H9 (cell line): ENCODE data around the gene PSTPIP1. TPM values are rescaled to one million over a fixed set of nuclear protein-coding genes. Genes with fewer than 3 reads are reported as not detected.

Source experiments
- DNase-seq: peaks from one replicate; pipeline ENCODE4 v3.0.0-alpha.2; 2017
- H2AFZ ChIP-seq: one replicate; pipeline ENCODE4 v1.6.1; 2013; ENCODE audit warnings: mild to moderate bottlenecking, low read length, control low read depth, moderate library complexity
- H2AK5ac ChIP-seq: 2 replicates; pipeline ENCODE4 v1.6.1; 2013; ENCODE audit warnings: low read length, control low read depth, mixed read lengths; ENCODE audit not compliant: insufficient read length
- H2BK120ac ChIP-seq: one replicate; pipeline ENCODE4 v1.6.1; 2013; ENCODE audit warnings: low read depth, mild to moderate bottlenecking, low read length, control low read depth, inconsistent platforms; ENCODE audit not compliant: poor library complexity, severe bottlenecking
- H2BK12ac ChIP-seq: 2 replicates; pipeline ENCODE4 v1.6.1; 2013; ENCODE audit warnings: low read length, control low read depth, mixed read lengths, low read depth; ENCODE audit not compliant: insufficient read length
- H2BK15ac ChIP-seq: 2 replicates; pipeline ENCODE4 v1.6.1; 2013; ENCODE audit warnings: low read depth, low read length, control low read depth
- H2BK20ac ChIP-seq: one replicate; pipeline ENCODE4 v1.6.1; 2013; ENCODE audit warnings: low read depth, mild to moderate bottlenecking, low read length, control low read depth, inconsistent platforms; ENCODE audit not compliant: poor library complexity, severe bottlenecking
- H2BK5ac ChIP-seq: 2 replicates; pipeline ENCODE4 v1.6.1; 2013; ENCODE audit warnings: low read length, control low read depth, mixed read lengths; ENCODE audit not compliant: insufficient read length
- H3K14ac ChIP-seq: 2 replicates; pipeline ENCODE4 v1.6.1; 2013; ENCODE audit warnings: low read length, control low read depth; ENCODE audit not compliant: insufficient read depth
- H3K18ac ChIP-seq: 2 replicates; pipeline ENCODE4 v1.6.1; 2013; ENCODE audit warnings: low read depth, mild to moderate bottlenecking, mixed read lengths, low read length, control low read depth; ENCODE audit not compliant: insufficient read length
- H3K23ac ChIP-seq: 2 replicates; pipeline ENCODE4 v1.6.1; 2013; ENCODE audit warnings: low read length, control low read depth, mixed read lengths, low read depth; ENCODE audit not compliant: insufficient read length
- H3K23me2 ChIP-seq: 2 replicates; pipeline ENCODE4 v1.6.1; 2013; ENCODE audit warnings: low read depth, mild to moderate bottlenecking, mixed read lengths, low read length, control low read depth; ENCODE audit not compliant: insufficient read length, poor library complexity, severe bottlenecking
- H3K27ac ChIP-seq: 2 replicates; pipeline ENCODE4 v1.5.1; 2013; ENCODE audit warnings: low read length, control low read depth, mixed read lengths, low read depth; ENCODE audit not compliant: insufficient read length
- H3K27me3 ChIP-seq: 2 replicates; pipeline ENCODE4 v1.6.1; 2013; ENCODE audit warnings: low read length, control low read depth, inconsistent platforms; ENCODE audit not compliant: insufficient read depth
- H3K4ac ChIP-seq: 2 replicates; pipeline ENCODE4 v1.6.1; 2013; ENCODE audit warnings: low read depth, mild to moderate bottlenecking, control low read depth, inconsistent platforms, low read length, moderate library complexity
- H3K4me1 ChIP-seq: 2 replicates; pipeline ENCODE4 v1.6.1; 2013; ENCODE audit warnings: low read length, control low read depth, inconsistent platforms; ENCODE audit not compliant: insufficient read depth
- H3K4me2 ChIP-seq: 2 replicates; pipeline ENCODE4 v1.6.1; 2013; ENCODE audit warnings: low read length, control low read depth, mixed read lengths; ENCODE audit not compliant: insufficient read length, insufficient read depth
- H3K56ac ChIP-seq: 2 replicates; pipeline ENCODE4 v1.6.1; 2013; ENCODE audit warnings: low read depth, mild to moderate bottlenecking, mixed read lengths, low read length, control low read depth; ENCODE audit not compliant: insufficient read length
- H3K79me1 ChIP-seq: 2 replicates; pipeline ENCODE4 v1.6.1; 2013; ENCODE audit warnings: low read depth, mild to moderate bottlenecking, moderate library complexity, low read length, control low read depth, inconsistent platforms; ENCODE audit not compliant: insufficient read depth, poor library complexity, severe bottlenecking
- H3K79me2 ChIP-seq: 2 replicates; pipeline ENCODE4 v1.6.1; 2013; ENCODE audit warnings: low read length, control low read depth, inconsistent platforms; ENCODE audit not compliant: insufficient read depth
- H3K9ac ChIP-seq: 2 replicates; pipeline ENCODE4 v1.6.1; 2013; ENCODE audit warnings: low read length, control low read depth, mixed read lengths; ENCODE audit not compliant: insufficient read length; ENCODE audit errors: extremely low read depth
- H3K9me3 ChIP-seq: one replicate; pipeline ENCODE4 v1.6.1; 2013; ENCODE audit warnings: low read depth, low read length, inconsistent platforms; ENCODE audit not compliant: control insufficient read depth
- H3T11ph ChIP-seq: one replicate; pipeline ENCODE4 v1.6.1; 2013; ENCODE audit warnings: mild to moderate bottlenecking, low read length, control low read depth, inconsistent platforms
- H4K20me1 ChIP-seq: one replicate; pipeline ENCODE4 v1.6.1; 2013; ENCODE audit not compliant: control insufficient read depth, insufficient read length, insufficient read depth
- H4K5ac ChIP-seq: 2 replicates; pipeline ENCODE4 v1.6.1; 2013; ENCODE audit warnings: low read depth, mild to moderate bottlenecking, mixed read lengths, low read length, control low read depth; ENCODE audit not compliant: insufficient read length
- H4K8ac ChIP-seq: replicated peaks from 2 replicates; pipeline ENCODE4 v1.6.1; 2013; ENCODE audit warnings: low read length, control low read depth, mixed read lengths, low read depth; ENCODE audit not compliant: insufficient read length
- H4K91ac ChIP-seq: 2 replicates; pipeline ENCODE4 v1.6.1; 2013; ENCODE audit warnings: low read depth, mild to moderate bottlenecking, moderate library complexity, mixed read lengths, low read length, control low read depth; ENCODE audit not compliant: insufficient read length
- H3K27ac Mint-ChIP-seq, 3 experiments: 2 replicates in 2 of 3; 3 replicates in 1 of 3; pipeline ENCODE4 v1.8.0; 2020 to 2021; ENCODE audit warnings: mixed read lengths in 3 of 3, mild to moderate bottlenecking in 1 of 3, moderate library complexity in 1 of 3
- H3K27me3 Mint-ChIP-seq: 2 replicates; pipeline ENCODE4 v1.8.0; 2021; ENCODE audit warnings: low read depth, mild to moderate bottlenecking, moderate library complexity, mixed read lengths
- H3K36me3 Mint-ChIP-seq, 3 experiments: 2 replicates in 2 of 3; 3 replicates in 1 of 3; pipeline ENCODE4 v1.8.0; 2020 to 2021; ENCODE audit warnings: low read depth in 3 of 3, mixed read lengths in 3 of 3; ENCODE audit not compliant: insufficient read depth in 1 of 3
- H3K4me1 Mint-ChIP-seq, 2 experiments: 2 replicates each; pipeline ENCODE4 v1.8.0; 2020; ENCODE audit warnings: mixed read lengths in 2 of 2
- H3K4me3 Mint-ChIP-seq, 2 experiments: 2 replicates in 1 of 2; 3 replicates in 1 of 2; pipeline ENCODE4 v1.8.0; 2020 to 2021; ENCODE audit warnings: mild to moderate bottlenecking in 2 of 2, mixed read lengths in 2 of 2, moderate library complexity in 1 of 2
- H3K9me3 Mint-ChIP-seq, 2 experiments: 2 replicates in 1 of 2; 3 replicates in 1 of 2; pipeline ENCODE4 v1.8.0; 2020; ENCODE audit warnings: mild to moderate bottlenecking in 2 of 2, mixed read lengths in 2 of 2, moderate library complexity in 1 of 2
- whole genome bisulfite sequencing: extraction: QIAGEN DNeasy Blood & Tissue Kit; methylation state at CpG from one replicate; pipeline ENCODE4 v1.1.7; 2013; ENCODE audit warnings: missing lambda C conversion rate, low lambda C conversion rate, mixed read lengths; ENCODE audit not compliant: insufficient read length; ENCODE audit errors: extremely low coverage; 5-methylcytosine and 5-hydroxymethylcytosine counted together
- total RNA-seq: library from RNA; stranded (reverse); gene quantifications from 2 replicates; pipeline ENCODE4 v1.2.1, GENCODE V29; 2021
- TF ChIP-seq, protein P1 (sequence below): fragments of 200-600 bp; sonication (generic); conservative IDR thresholded peaks from 3 replicates; pipeline ENCODE4 v1.8.0; 2021; ENCODE audit warnings: antibody characterized with exemption, mild to moderate bottlenecking

Gene PSTPIP1
- total RNA-seq, 1 experiment from 2014 or later = 1.8 TPM

DNA sequence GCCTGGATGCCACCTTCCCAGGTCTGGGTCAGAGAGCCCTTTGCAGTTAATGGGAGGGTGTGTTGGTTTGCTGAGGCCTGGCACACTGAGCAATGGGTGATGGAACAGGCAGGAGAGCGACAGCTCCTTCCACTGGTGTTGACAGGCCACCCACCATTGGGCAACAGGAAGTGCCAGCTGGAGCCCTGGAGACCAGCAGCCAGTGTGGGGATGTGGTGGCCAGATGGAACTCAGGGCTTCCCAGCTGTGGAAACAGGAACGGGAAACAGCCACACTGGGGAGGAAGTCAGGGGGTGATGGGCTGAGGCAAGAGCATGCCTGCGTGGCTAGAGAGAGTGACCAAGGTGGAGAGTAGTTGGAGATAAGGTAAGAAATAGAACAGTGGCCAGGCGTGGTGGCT is 9.3 kb downstream of the PSTPIP1 start:
- Mint-ChIP-seq H3K4me3 (no peak overlapping the region), H3K4me1 (no peaks in the 10 kb centered on the region), H3K9me3 (no peaks in the 10 kb centered on the region), H3K27ac (no peak overlapping the region), H3K36me3 (no peaks in the 10 kb centered on the region), H3K27me3 (peaks cover 2% of the 10 kb centered on the region)
- H3K79me1 ChIP-seq = no peaks in the 10 kb centered on the region
- no peak overlapping the region for H2BK20ac ChIP-seq
- H3K56ac ChIP-seq = no peak overlapping the region
- H3K27me3 ChIP-seq = no peaks in the 10 kb centered on the region
- H3K18ac ChIP-seq = no peak overlapping the region
- no peak overlapping the region for H4K8ac ChIP-seq
- H3K79me2 ChIP-seq = no peaks in the 10 kb centered on the region
- no peak overlapping the region for H2AFZ ChIP-seq
- H2BK15ac ChIP-seq = no peak overlapping the region
- TF ChIP-seq, protein P1, sequence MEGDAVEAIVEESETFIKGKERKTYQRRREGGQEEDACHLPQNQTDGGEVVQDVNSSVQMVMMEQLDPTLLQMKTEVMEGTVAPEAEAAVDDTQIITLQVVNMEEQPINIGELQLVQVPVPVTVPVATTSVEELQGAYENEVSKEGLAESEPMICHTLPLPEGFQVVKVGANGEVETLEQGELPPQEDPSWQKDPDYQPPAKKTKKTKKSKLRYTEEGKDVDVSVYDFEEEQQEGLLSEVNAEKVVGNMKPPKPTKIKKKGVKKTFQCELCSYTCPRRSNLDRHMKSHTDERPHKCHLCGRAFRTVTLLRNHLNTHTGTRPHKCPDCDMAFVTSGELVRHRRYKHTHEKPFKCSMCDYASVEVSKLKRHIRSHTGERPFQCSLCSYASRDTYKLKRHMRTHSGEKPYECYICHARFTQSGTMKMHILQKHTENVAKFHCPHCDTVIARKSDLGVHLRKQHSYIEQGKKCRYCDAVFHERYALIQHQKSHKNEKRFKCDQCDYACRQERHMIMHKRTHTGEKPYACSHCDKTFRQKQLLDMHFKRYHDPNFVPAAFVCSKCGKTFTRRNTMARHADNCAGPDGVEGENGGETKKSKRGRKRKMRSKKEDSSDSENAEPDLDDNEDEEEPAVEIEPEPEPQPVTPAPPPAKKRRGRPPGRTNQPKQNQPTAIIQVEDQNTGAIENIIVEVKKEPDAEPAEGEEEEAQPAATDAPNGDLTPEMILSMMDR = no peak
- H4K91ac ChIP-seq = no peak overlapping the region
- no peak overlapping the region for H2BK12ac ChIP-seq
- no peak overlapping the region for H2BK5ac ChIP-seq
- no peaks in the 10 kb centered on the region for H4K20me1 ChIP-seq
- H3K27ac ChIP-seq = no peak overlapping the region
- H3K23ac ChIP-seq = no peak overlapping the region
- no peak for DNase-seq
- no peak overlapping the region for H4K5ac ChIP-seq
- no peak overlapping the region for H2BK120ac ChIP-seq
- H3K9me3 ChIP-seq = no peaks in the 10 kb centered on the region
- WGBS = no CpG with 5 or more reads among the region's 4 CpGs
- H3K4ac ChIP-seq = no peak overlapping the region
- H3K23me2 ChIP-seq = no peaks in the 10 kb centered on the region
- no peak overlapping the region; the same call in 1 of the 2 replicates for H3K14ac ChIP-seq
- no peak overlapping the region for H3K9ac ChIP-seq
- H3T11ph ChIP-seq = no peak overlapping the region
- no peak overlapping the region for H2AK5ac ChIP-seq
- H3K4me1 ChIP-seq = no peaks in the 10 kb centered on the region
- no peak overlapping the region for H3K4me2 ChIP-seq
